Left lung (tissue), 10 donors: ENCODE measurements around the gene CACNA1H. TPM values are rescaled to one million over a fixed set of nuclear protein-coding genes. Genes with fewer than 3 reads are reported as not detected.

Experiments used
- ATAC-seq: fragments of 200-7000 bp; cut with Tn5 transposase; one replicate; pipeline ENCODE4 v1.9.1; 2020; ENCODE audit warnings: moderate library complexity
- DNase-seq, 4 donors: peaks; one replicate each; pipeline ENCODE4 v3.0.0-alpha.2; 2013 to 2020
- H3K27ac ChIP-seq, 2 donors: fragments of 200-600 bp; sonication (generic) in 1 of 2; one replicate each; pipeline versions ENCODE4 v1.5.0 to v1.8.0; 2020 to 2021
- H3K27me3 ChIP-seq, 2 donors: fragments of 200-600 bp; sonication (generic) in 1 of 2; one replicate each; pipeline versions ENCODE4 v1.5.0 to v1.8.0; 2020 to 2021
- H3K36me3 ChIP-seq, 2 donors: fragments of 200-600 bp; sonication (generic) in 1 of 2; one replicate each; pipeline versions ENCODE4 v1.5.0 to v1.8.0; 2020 to 2021
- H3K4me1 ChIP-seq, 2 donors: fragments of 200-600 bp; one replicate each; pipeline ENCODE4 v1.8.0; 2021
- H3K4me3 ChIP-seq, 2 donors: fragments of 200-600 bp; sonication (generic) in 1 of 2; one replicate each; pipeline versions ENCODE4 v1.5.0 to v1.8.0; 2020 to 2021; ENCODE audit warnings: mild to moderate bottlenecking in 1 of 2
- H3K9me3 ChIP-seq, 2 donors: fragments of 200-600 bp; sonication (generic) in 1 of 2; one replicate each; pipeline versions ENCODE4 v1.5.0 to v1.8.0; 2020 to 2021
- intact Hi-C, 2 donors: fragments of 100-400 bp; cut with DNase I; formaldehyde crosslinking; loops; one replicate each; pipeline versions ENCODE4 v1.11.2 to v1.14.2; 2022
- polyA plus RNA-seq, 6 donors: library from polyadenylated mRNA; unstranded; fragments of 120-200 nt; gene quantifications; one replicate each; pipeline ENCODE4 v1.2.1, GENCODE V29; 2013; ENCODE audit not compliant: insufficient read length in 6 of 6
- total RNA-seq, 2 donors: library from RNA; stranded (reverse); fragmentation: NEBNext Ultra II Directional; extraction: Animal tissue kit (Norgen Biotek cat#: 25700); gene quantifications; one replicate each; pipeline ENCODE4 v1.2.1, GENCODE V29; 2021
- TF ChIP-seq, protein P1 (sequence below), 2 donors: fragments of 200-600 bp; sonication (generic) in 1 of 2; IDR thresholded peaks; one replicate each; pipeline versions ENCODE4 v1.5.0 to v1.8.0; 2021; ENCODE audit warnings: antibody characterized with exemption in 2 of 2
- donor health status: DM: no; HTN: yes; CAD: no.
- donor health status: DM: no; HTN: no; CAD: no.

The CACNA1H gene
- total and polyA plus RNA-seq, 8 donors: 3.4 to 14.0 (median 7.1) TPM

DNA sequence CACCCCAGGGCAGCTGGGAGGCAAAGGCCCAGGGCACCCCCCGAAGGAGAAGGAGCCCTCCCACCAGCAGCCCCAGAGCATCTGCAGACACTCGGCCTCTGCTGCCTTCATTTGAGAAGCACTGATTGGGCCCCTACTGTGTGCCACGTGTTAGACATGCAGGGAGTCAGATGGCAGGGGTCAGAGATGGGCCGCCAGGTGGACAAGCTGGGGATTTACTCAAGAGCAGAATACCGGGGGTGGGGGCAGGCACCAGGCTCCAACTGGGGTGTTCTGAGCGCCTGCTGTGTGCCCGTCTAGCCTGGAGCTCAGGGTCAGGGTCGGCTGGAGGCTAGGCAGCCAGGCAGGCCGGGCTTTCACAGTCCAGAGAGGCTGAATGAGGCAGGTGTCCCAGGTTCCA lies 53.4 kb downstream of the CACNA1H start:
- H3K4me1 ChIP-seq: no peaks in the 10 kb centered on the region
- TF ChIP-seq, protein P1, sequence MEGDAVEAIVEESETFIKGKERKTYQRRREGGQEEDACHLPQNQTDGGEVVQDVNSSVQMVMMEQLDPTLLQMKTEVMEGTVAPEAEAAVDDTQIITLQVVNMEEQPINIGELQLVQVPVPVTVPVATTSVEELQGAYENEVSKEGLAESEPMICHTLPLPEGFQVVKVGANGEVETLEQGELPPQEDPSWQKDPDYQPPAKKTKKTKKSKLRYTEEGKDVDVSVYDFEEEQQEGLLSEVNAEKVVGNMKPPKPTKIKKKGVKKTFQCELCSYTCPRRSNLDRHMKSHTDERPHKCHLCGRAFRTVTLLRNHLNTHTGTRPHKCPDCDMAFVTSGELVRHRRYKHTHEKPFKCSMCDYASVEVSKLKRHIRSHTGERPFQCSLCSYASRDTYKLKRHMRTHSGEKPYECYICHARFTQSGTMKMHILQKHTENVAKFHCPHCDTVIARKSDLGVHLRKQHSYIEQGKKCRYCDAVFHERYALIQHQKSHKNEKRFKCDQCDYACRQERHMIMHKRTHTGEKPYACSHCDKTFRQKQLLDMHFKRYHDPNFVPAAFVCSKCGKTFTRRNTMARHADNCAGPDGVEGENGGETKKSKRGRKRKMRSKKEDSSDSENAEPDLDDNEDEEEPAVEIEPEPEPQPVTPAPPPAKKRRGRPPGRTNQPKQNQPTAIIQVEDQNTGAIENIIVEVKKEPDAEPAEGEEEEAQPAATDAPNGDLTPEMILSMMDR (IDR thresholded peaks at IDR 0.05): no peak
- no peak overlapping the region for H3K27ac ChIP-seq
- no peak for ATAC-seq
- no peaks in the 10 kb centered on the region for H3K36me3 ChIP-seq
- DNase-seq: no peak
- no peaks in the 10 kb centered on the region for H3K9me3 ChIP-seq
- intact Hi-C loops: no loop called here
- H3K27me3 ChIP-seq: peaks cover 0 to 35% of the 10 kb centered on the region in 2 donors
- H3K4me3 ChIP-seq: no peak overlapping the region

DNA sequence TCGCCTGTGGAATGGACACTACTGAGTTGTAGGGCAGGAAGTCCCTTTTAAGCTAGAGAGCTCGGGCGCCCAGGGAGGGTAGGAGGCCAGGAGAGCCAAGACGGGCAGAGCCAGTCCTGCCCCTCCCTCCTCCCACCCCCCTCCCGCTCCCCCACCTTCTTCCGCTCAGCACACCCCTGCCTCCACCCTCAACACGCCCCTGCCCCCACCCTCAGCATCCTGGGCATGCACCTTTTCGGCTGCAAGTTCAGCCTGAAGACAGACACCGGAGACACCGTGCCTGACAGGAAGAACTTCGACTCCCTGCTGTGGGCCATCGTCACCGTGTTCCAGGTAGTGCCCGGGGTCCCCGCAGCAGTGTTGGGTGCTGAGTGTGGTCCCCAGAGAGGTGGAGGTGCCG lies 53.9 kb downstream of the CACNA1H start:
- DNase-seq (no peak), ATAC-seq (no peak)
- Histone ChIP-seq H3K4me3 (no peak overlapping the region), H3K27me3 (peaks cover 0 to 35% of the 10 kb centered on the region in 2 donors), H3K36me3 (no peaks in the 10 kb centered on the region), H3K4me1 (no peaks in the 10 kb centered on the region), H3K9me3 (no peaks in the 10 kb centered on the region), H3K27ac (no peak overlapping the region)
- intact Hi-C loops: no loop called here
- TF ChIP-seq, protein P1 (IDR thresholded peaks at IDR 0.05): no peak

DNA sequence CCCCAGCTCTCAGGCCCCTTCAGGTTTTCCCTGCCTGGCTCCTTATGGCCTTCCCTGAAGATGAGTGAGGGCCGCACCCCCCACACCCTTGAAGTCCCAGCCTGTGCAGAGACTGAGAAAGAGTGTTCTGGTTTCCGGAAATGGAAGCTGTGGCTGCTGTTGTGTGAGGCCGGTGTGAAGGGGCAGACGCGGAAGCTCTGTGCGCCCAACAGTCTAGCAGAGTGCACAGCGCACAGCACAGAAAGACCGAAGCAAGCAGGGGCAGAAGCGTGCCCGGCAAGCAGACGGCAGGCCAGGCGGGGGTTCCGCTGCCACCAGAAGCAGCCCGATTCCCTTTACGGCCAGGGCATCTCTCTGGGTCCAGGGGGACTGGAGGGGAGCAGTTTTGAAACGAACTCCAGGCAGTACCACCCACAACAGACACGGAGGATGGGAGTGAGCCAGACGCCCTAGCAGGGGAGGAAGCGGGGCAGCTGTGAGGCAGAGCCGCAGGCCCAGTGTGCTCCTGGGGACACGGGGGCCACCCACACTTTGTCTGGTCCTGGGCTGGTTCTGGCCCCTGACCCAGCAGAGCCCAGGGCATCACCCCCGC lies 55.4 kb downstream of the CACNA1H start:
- DNase-seq: no peak
- Histone ChIP-seq H3K9me3 (no peaks in the 10 kb centered on the region), H3K27me3 (peaks cover 0 to 35% of the 10 kb centered on the region in 2 donors), H3K36me3 (no peaks in the 10 kb centered on the region), H3K4me3 (no peak overlapping the region), H3K27ac (no peak overlapping the region), H3K4me1 (no peaks in the 10 kb centered on the region)
- intact Hi-C loops: no loop called here
- no peak for ATAC-seq
- TF ChIP-seq, protein P1 (IDR thresholded peaks at IDR 0.05): no peak

DNA sequence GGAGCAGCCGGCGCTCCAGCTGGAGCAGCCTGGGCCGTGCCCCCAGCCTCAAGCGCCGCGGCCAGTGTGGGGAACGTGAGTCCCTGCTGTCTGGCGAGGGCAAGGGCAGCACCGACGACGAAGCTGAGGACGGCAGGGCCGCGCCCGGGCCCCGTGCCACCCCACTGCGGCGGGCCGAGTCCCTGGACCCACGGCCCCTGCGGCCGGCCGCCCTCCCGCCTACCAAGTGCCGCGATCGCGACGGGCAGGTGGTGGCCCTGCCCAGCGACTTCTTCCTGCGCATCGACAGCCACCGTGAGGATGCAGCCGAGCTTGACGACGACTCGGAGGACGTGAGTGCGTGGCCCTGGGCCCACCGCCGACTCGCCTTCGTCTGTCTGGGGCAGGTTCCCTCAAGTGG lies 56.2 kb downstream of the CACNA1H start:
- TF ChIP-seq, protein P1 (IDR thresholded peaks at IDR 0.05): no peak
- intact Hi-C loops: no loop called here
- H3K4me1 ChIP-seq: no peaks in the 10 kb centered on the region
- no peak overlapping the region for H3K4me3 ChIP-seq
- ATAC-seq (no peak), DNase-seq (no peak)
- peaks cover 0 to 35% of the 10 kb centered on the region in 2 donors for H3K27me3 ChIP-seq
- no peaks in the 10 kb centered on the region for H3K36me3 ChIP-seq
- H3K9me3 ChIP-seq: no peaks in the 10 kb centered on the region
- no peak overlapping the region for H3K27ac ChIP-seq

DNA sequence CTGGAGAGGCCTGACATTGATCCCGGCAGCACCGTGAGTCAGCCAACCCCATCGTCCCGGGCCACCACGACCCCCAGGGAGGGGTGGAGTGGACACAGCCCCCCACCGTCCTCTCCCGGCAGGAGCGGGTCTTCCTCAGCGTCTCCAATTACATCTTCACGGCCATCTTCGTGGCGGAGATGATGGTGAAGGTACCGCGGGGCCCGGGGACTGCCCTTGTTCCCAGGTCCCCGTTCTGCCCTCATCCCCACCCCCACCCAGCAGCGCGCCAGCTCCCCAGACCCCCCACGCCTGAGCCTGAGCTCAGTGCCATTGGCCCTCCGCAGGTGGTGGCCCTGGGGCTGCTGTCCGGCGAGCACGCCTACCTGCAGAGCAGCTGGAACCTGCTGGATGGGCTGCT lies 57.6 kb downstream of the CACNA1H start:
- Histone ChIP-seq H3K36me3 (no peaks in the 10 kb centered on the region), H3K27me3 (peaks cover 0 to 33% of the 10 kb centered on the region in 2 donors), H3K27ac (no peak overlapping the region), H3K4me3 (no peak overlapping the region), H3K4me1 (no peaks in the 10 kb centered on the region), H3K9me3 (no peaks in the 10 kb centered on the region)
- ATAC-seq: no peak
- intact Hi-C loops: no loop called here
- TF ChIP-seq, protein P1 (IDR thresholded peaks at IDR 0.05): no peak
- no peak for DNase-seq
